Kidney epithelial cell (primary cell): ENCODE data around the gene LAMC1. TPM values are rescaled to one million over a fixed set of nuclear protein-coding genes. Genes with fewer than 3 reads are reported as not detected.

ENCODE experiments used
- DNase-seq: peaks from one replicate; pipeline ENCODE4 v3.0.0-alpha.2; 2010; ENCODE audit warnings: low read depth
- H3K27me3 ChIP-seq: 2 replicates; pipeline ENCODE4 v1.6.0; 2011; ENCODE audit warnings: low read length; ENCODE audit not compliant: control insufficient read depth, insufficient read depth
- H3K36me3 ChIP-seq: 2 replicates; pipeline ENCODE4 v1.5.1; 2011; ENCODE audit warnings: low read length; ENCODE audit not compliant: control insufficient read depth, insufficient read depth
- H3K4me3 ChIP-seq: 2 replicates; pipeline ENCODE4 v1.5.1; 2011; ENCODE audit warnings: low read depth, mild to moderate bottlenecking, control low read depth, low read length
- CTCF ChIP-seq: IDR thresholded peaks from 2 replicates; pipeline ENCODE4 v1.5.1; 2011; ENCODE audit warnings: mild to moderate bottlenecking, moderate library complexity, low read length, control low read depth, inconsistent platforms; ENCODE audit not compliant: insufficient read depth, poor library complexity, severe bottlenecking
- total RNA-seq: library from RNA; depleted of rRNA; stranded (reverse); fragments of >200 nt; gene quantifications from 2 replicates; pipeline ENCODE4 v1.2.3, GENCODE V29; 2015

Gene LAMC1
- total RNA-seq, 1 donor from 2014 or later, result 172 TPM

GRCh38 chr1:183012301-183012994, 10.8 kb upstream of the LAMC1 start:
- no peaks in the 10 kb centered on the region for H3K27me3 ChIP-seq
- no peak for TF ChIP-seq CTCF
- no peak overlapping the region for H3K4me3 ChIP-seq
- DNase-seq, result no peak
- no peaks in the 10 kb centered on the region for H3K36me3 ChIP-seq

- no peaks in the 10 kb centered on the region for H3K27me3 ChIP-seq
- no peak overlapping the region for H3K4me3 ChIP-seq
- no peak for TF ChIP-seq CTCF
- no peak for DNase-seq
- H3K36me3 ChIP-seq, result no peaks in the 10 kb centered on the region
Measured at GRCh38 chr1:183019139-183019740, 4.0 kb upstream of the LAMC1 start.

- no peak overlapping the region for H3K4me3 ChIP-seq
- peak; percentile 39 for TF ChIP-seq CTCF
- H3K36me3 ChIP-seq, result no peaks in the 10 kb centered on the region
- H3K27me3 ChIP-seq, result no peaks in the 10 kb centered on the region
- DNase-seq, result no peak
Measured at GRCh38 chr1:183019860-183020259, 3.4 kb upstream of the LAMC1 start.

GRCh38 chr1:183021405-183022201, 1.6 kb upstream of the LAMC1 start:
- Histone ChIP-seq H3K27me3 (no peaks in the 10 kb centered on the region), H3K36me3 (no peaks in the 10 kb centered on the region), H3K4me3 (peak overlapping the region; percentile 66)
- DNase-seq, result no peak
- TF ChIP-seq CTCF, result no peak

GRCh38 chr1:183022202-183023145, 746 bp upstream of the LAMC1 start:
- Histone ChIP-seq H3K27me3 (no peaks in the 10 kb centered on the region), H3K4me3 (peak overlapping the region; percentile 66), H3K36me3 (no peaks in the 10 kb centered on the region)
- peak; percentile 86 for DNase-seq
- no peak for TF ChIP-seq CTCF
